Measurements from ENCODE around the gene PAQR9. TPM values are rescaled to one million over a fixed set of nuclear protein-coding genes. Genes with fewer than 3 reads are reported as not detected.

PAQR9 gene
- total RNA-seq, 6 donors from 2014 or later, result not detected

GRCh38 chr3:142983318-142983717 is 19.8 kb upstream of the PAQR9 start:
- Histone ChIP-seq H3K27me3 (no peaks in the 10 kb centered on the region), H3K4me1 (no peaks in the 10 kb centered on the region), H3K27ac (no peak overlapping the region), H3K4me3 (no peak overlapping the region), H3K9me3 (no peaks in the 10 kb centered on the region), H3K36me3 (no peaks in the 10 kb centered on the region)
- no peak for DNase-seq
- ATAC-seq (ENCODE audit: low FRiP score in 2 of 2), result no peak
- WGBS, 2 donors, result 75 to 85% methylated on average over 2 of the region's 2 CpGs
- TF ChIP-seq POLR2AphosphoS5 (IDR thresholded peaks at IDR 0.05) (no peak), EP300 (IDR thresholded peaks at IDR 0.05) (no peak), POLR2A (IDR thresholded peaks at IDR 0.05) (no peak), CTCF (IDR thresholded peaks at IDR 0.05) (no peak)

GRCh38 chr3:142982038-142982773 is 18.7 kb upstream of the PAQR9 start:
- Histone ChIP-seq H3K4me3 (no peak overlapping the region), H3K27me3 (no peaks in the 10 kb centered on the region), H3K9me3 (no peaks in the 10 kb centered on the region), H3K36me3 (no peaks in the 10 kb centered on the region), H3K4me1 (no peaks in the 10 kb centered on the region), H3K27ac (no peak overlapping the region)
- TF ChIP-seq POLR2A (IDR thresholded peaks at IDR 0.05) (no peak), EP300 (IDR thresholded peaks at IDR 0.05) (no peak), POLR2AphosphoS5 (IDR thresholded peaks at IDR 0.05) (no peak), CTCF (IDR thresholded peaks at IDR 0.05) (no peak)
- ATAC-seq (ENCODE audit: low FRiP score in 2 of 2), result no peak
- no peak for DNase-seq
- WGBS, 2 donors, result 47 to 48% methylated on average over 7 of the region's 7 CpGs

GRCh38 chr3:142981108-142981507 is 17.6 kb upstream of the PAQR9 start:
- Histone ChIP-seq H3K27me3 (no peaks in the 10 kb centered on the region), H3K9me3 (no peaks in the 10 kb centered on the region), H3K36me3 (no peaks in the 10 kb centered on the region), H3K4me3 (no peak overlapping the region), H3K4me1 (peaks cover 0 to 6% (median 1%) of the 10 kb centered on the region in 4 donors), H3K27ac (no peak overlapping the region)
- ATAC-seq (ENCODE audit: low FRiP score in 2 of 2) (no peak), DNase-seq (no peak)
- WGBS, 2 donors, result 52 to 55% methylated on average over 3 of the region's 3 CpGs
- no peak for TF ChIP-seq CTCF (IDR thresholded peaks at IDR 0.05)
- no peak for TF ChIP-seq POLR2AphosphoS5 (IDR thresholded peaks at IDR 0.05)
- no peak for TF ChIP-seq EP300 (IDR thresholded peaks at IDR 0.05)
- no peak for TF ChIP-seq POLR2A (IDR thresholded peaks at IDR 0.05)

- DNase-seq (no peak), ATAC-seq (ENCODE audit: low FRiP score in 2 of 2) (peak in 1 of 2 donors; percentile 80)
- Histone ChIP-seq H3K4me1 (peaks cover 0 to 6% (median 1%) of the 10 kb centered on the region in 4 donors), H3K36me3 (no peaks in the 10 kb centered on the region), H3K27ac (no peak overlapping the region), H3K9me3 (no peaks in the 10 kb centered on the region), H3K27me3 (no peaks in the 10 kb centered on the region), H3K4me3 (no peak overlapping the region)
- 53 to 72% methylated on average over 1 of the region's 1 CpG for WGBS, 2 donors
- no peak for TF ChIP-seq CTCF (IDR thresholded peaks at IDR 0.05)
- no peak for TF ChIP-seq POLR2A (IDR thresholded peaks at IDR 0.05)
- TF ChIP-seq EP300 (IDR thresholded peaks at IDR 0.05), result no peak
- no peak for TF ChIP-seq POLR2AphosphoS5 (IDR thresholded peaks at IDR 0.05)
Measured at GRCh38 chr3:142977399-142977728, 13.9 kb upstream of the PAQR9 start.

Measured in upper lobe of left lung (tissue), 6 donors.